Forelimb muscle (tissue), 1 donor: ENCODE measurements around the gene IKZF2. TPM values are rescaled to one million over a fixed set of nuclear protein-coding genes. Genes with fewer than 3 reads are reported as not detected.

Experiments used
- DNase-seq: peaks from one replicate; pipeline ENCODE4 v3.0.0-alpha.2; 2013; ENCODE audit warnings: low read depth
- polyA plus RNA-seq: library from polyadenylated mRNA; unstranded; fragments of 120-200 nt; gene quantifications from one replicate; pipeline ENCODE4 v1.2.1, GENCODE V29; 2013; ENCODE audit not compliant: insufficient read length

IKZF2 gene
- polyA plus RNA-seq, 1 donor: 4.4 TPM

GRCh38 chr2:213152888-213153287 is 1.5 kb upstream of the IKZF2 start:
- DNase-seq: no peak

GRCh38 chr2:213152065-213152794 is 818 bp upstream of the IKZF2 start:
- DNase-seq: no peak

GRCh38 chr2:213150315-213151097 is 906 bp downstream of the IKZF2 start:
- DNase-seq: no peak

GRCh38 chr2:213149949-213150314 is 1.5 kb downstream of the IKZF2 start:
- no peak for DNase-seq

GRCh38 chr2:213149294-213149875 is 2.0 kb downstream of the IKZF2 start:
- DNase-seq: no peak

- no peak for DNase-seq
Measured at GRCh38 chr2:213148572-213149261, 2.7 kb downstream of the IKZF2 start.

- DNase-seq: no peak
Measured at GRCh38 chr2:213147538-213147937, 3.9 kb downstream of the IKZF2 start.

GRCh38 chr2:213145715-213146242 is 5.6 kb downstream of the IKZF2 start:
- no peak for DNase-seq

- no peak for DNase-seq
Measured at GRCh38 chr2:213137064-213137463, 14.3 kb downstream of the IKZF2 start.

GRCh38 chr2:213129311-213129710 is 22.1 kb downstream of the IKZF2 start:
- DNase-seq: no peak

- no peak for DNase-seq
Measured at GRCh38 chr2:213125646-213126347, 25.6 kb downstream of the IKZF2 start.

- no peak for DNase-seq
Measured at GRCh38 chr2:213122725-213123124, 28.7 kb downstream of the IKZF2 start.

GRCh38 chr2:213121690-213122089 is 29.7 kb downstream of the IKZF2 start:
- no peak for DNase-seq

GRCh38 chr2:213119061-213119809 is 32.2 kb downstream of the IKZF2 start:
- no peak for DNase-seq

GRCh38 chr2:213108308-213108707 is 43.1 kb downstream of the IKZF2 start:
- no peak for DNase-seq

- DNase-seq: no peak
Measured at GRCh38 chr2:213107728-213108127, 43.7 kb downstream of the IKZF2 start.

- no peak for DNase-seq
Measured at GRCh38 chr2:213105212-213105611, 46.2 kb downstream of the IKZF2 start.

GRCh38 chr2:213104903-213105202 is 46.6 kb downstream of the IKZF2 start:
- no peak for DNase-seq

GRCh38 chr2:213104092-213104902 is 47.1 kb downstream of the IKZF2 start:
- DNase-seq: no peak
